HEK293T (cell line): Measurements from ENCODE around the gene CAVIN3.
A peak's percentile ranks its signal among the peaks of the same experiment; 100 is the strongest.

Experiments
- CTCF ChIA-PET: fragments of 350-600 bp; formaldehyde crosslinking; extraction: SDS; loops from one replicate; lab custom pipeline; 2021; ENCODE audit warnings: antibody characterized with exemption, inconsistent platforms; lab: Yijun Ruan, JAX
- POLR2A ChIA-PET: fragments of 350-600 bp; formaldehyde crosslinking; extraction: SDS; loops from one replicate; lab custom pipeline; 2020; ENCODE audit warnings: antibody characterized with exemption, inconsistent platforms; lab: Yijun Ruan, JAX
- DNase-seq: peaks from one replicate; pipeline ENCODE4 v3.0.0; 2012; ENCODE audit warnings: mixed read lengths; ENCODE audit errors: extremely low spot score
- ARNT ChIP-seq: fragments of 450-650 bp; IDR thresholded peaks from 2 replicates; pipeline ENCODE4 v1.6.1; 2017; ENCODE audit warnings: mild to moderate bottlenecking
- BHLHE40 ChIP-seq: fragments of 450-650 bp; IDR thresholded peaks from 2 replicates; pipeline ENCODE4 v1.6.1; 2016; ENCODE audit warnings: mild to moderate bottlenecking, moderate library complexity, borderline replicate concordance
- CTBP1 ChIP-seq: fragments of 450-650 bp; IDR thresholded peaks from 2 replicates; pipeline ENCODE4 v1.6.1; 2016; ENCODE audit warnings: borderline replicate concordance
- ELF4 ChIP-seq: fragments of 450-650 bp; IDR thresholded peaks from 2 replicates; pipeline ENCODE4 v1.6.1; 2017; ENCODE audit warnings: antibody characterized with exemption
- FOXA1 ChIP-seq: fragments of 450-650 bp; IDR thresholded peaks from 2 replicates; pipeline ENCODE4 v1.6.1; 2016; ENCODE audit warnings: mild to moderate bottlenecking
- FOXK2 ChIP-seq: fragments of 450-650 bp; IDR thresholded peaks from 2 replicates; pipeline ENCODE4 v1.6.1; 2016; ENCODE audit warnings: mild to moderate bottlenecking
- FOXM1 ChIP-seq: fragments of 450-650 bp; IDR thresholded peaks from 2 replicates; pipeline ENCODE4 v1.6.1; 2017; ENCODE audit warnings: mild to moderate bottlenecking, borderline replicate concordance
- HDGF ChIP-seq: fragments of 450-650 bp; IDR thresholded peaks from 2 replicates; pipeline ENCODE4 v1.6.1; 2017; ENCODE audit warnings: antibody characterized with exemption, borderline replicate concordance
- L3MBTL2 ChIP-seq: fragments of 450-650 bp; conservative IDR thresholded peaks from 2 replicates; pipeline ENCODE4 v1.6.1; 2016; ENCODE audit warnings: mild to moderate bottlenecking
- LEF1 ChIP-seq: fragments of 450-650 bp; IDR thresholded peaks from 2 replicates; pipeline ENCODE4 v1.6.1; 2017; ENCODE audit warnings: mild to moderate bottlenecking, borderline replicate concordance
- NFRKB ChIP-seq: fragments of 450-650 bp; IDR thresholded peaks from 2 replicates; pipeline ENCODE4 v1.6.1; 2016; ENCODE audit warnings: mild to moderate bottlenecking, moderate library complexity
- PKNOX1 ChIP-seq: fragments of 450-650 bp; IDR thresholded peaks from 2 replicates; pipeline ENCODE4 v1.6.1; 2016
- SP1 ChIP-seq: fragments of 450-650 bp; IDR thresholded peaks from 2 replicates; pipeline ENCODE4 v1.6.1; 2017
- SUZ12 ChIP-seq: fragments of 450-650 bp; IDR thresholded peaks from 2 replicates; pipeline ENCODE4 v1.6.1; 2016; ENCODE audit warnings: mild to moderate bottlenecking
- TARDBP ChIP-seq: fragments of 450-650 bp; IDR thresholded peaks from 2 replicates; pipeline ENCODE4 v1.6.1; 2016
- ZNF384 ChIP-seq: fragments of 450-650 bp; IDR thresholded peaks from 2 replicates; pipeline ENCODE4 v1.6.1; 2016

The CAVIN3 gene

GRCh38 chr11:6319704-6320410 lies 444 bp downstream of the CAVIN3 start:
- ChIA-PET CTCF (interaction anchor here (0.6 kb wide), 1 partner anchor 54 kb away, joined by 3 read pairs; no protein-coding TSS in a partner anchor), POLR2A (no interaction called here)
- no peak for TF ChIP-seq ARNT
- TF ChIP-seq LEF1, result no peak
- TF ChIP-seq ELF4, result no peak
- no peak for TF ChIP-seq HDGF
- no peak for TF ChIP-seq FOXA1
- no peak for TF ChIP-seq CTBP1
- no peak for DNase-seq

- ChIA-PET CTCF (no interaction called here), POLR2A (no interaction called here)
- DNase-seq, result no peak
- TF ChIP-seq FOXA1, result no peak
Observed at GRCh38 chr11:6319001-6319703, 1.1 kb downstream of the CAVIN3 start.

GRCh38 chr11:6318204-6318603 lies 2.1 kb downstream of the CAVIN3 start:
- ChIA-PET CTCF (interaction anchor here (0.6 to 0.8 kb wide), 3 partner anchors 12 to 1406 kb away, joined by 3 to 4 read pairs (median 4); no protein-coding TSS in a partner anchor), POLR2A (no interaction called here)
- TF ChIP-seq SUZ12 (no peak), SP1 (no peak), FOXM1 (no peak), ZNF384 (no peak)

DNA sequence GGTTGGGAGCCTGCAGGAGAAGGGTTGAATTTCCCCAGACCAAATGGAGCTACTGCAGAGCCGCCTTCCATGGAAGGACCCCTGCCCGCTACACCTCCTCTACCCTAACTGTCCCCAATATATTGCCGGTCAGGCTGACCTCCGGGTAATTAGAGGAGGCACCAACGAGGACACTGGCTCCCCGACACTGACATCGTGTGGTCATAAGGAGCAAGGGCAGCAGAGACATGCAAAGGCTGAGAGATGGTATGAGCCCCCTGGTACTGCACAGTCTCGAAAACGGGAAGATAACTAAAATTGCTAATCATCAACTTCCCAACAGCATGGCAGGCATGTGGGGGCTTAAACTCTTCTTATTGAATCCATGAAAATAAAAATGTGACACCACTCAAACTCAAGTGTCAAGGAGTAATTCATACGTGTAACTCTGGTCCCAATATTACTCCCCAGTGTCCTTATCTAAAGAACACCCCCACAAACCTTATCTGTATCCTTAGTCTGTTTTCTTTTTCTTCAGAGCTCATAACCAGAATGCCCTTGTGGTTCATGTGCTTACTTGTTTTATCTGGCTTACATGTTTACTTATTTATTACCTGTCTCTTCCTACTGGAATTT lies 4.4 kb downstream of the CAVIN3 start:
- ChIA-PET CTCF (interaction anchor here (0.5 to 2.0 kb wide), 6 partner anchors 10 to 66 kb away, joined by 4 to 8 read pairs (median 4); no protein-coding TSS in a partner anchor), POLR2A (no interaction called here)
- peak; percentile 79 for DNase-seq
- TF ChIP-seq SP1 (no peak), PKNOX1 (no peak), L3MBTL2 (no peak), LEF1 (no peak), HDGF (no peak), CTBP1 (no peak), ARNT (no peak), ELF4 (no peak), BHLHE40 (no peak), ZNF384 (no peak), FOXA1 (no peak), FOXM1 (no peak), FOXK2 (no peak), NFRKB (no peak)

More at GRCh38 chr11:6318204-6318603, 2.1 kb downstream of the CAVIN3 start:
- DNase-seq, result no peak

DNA sequence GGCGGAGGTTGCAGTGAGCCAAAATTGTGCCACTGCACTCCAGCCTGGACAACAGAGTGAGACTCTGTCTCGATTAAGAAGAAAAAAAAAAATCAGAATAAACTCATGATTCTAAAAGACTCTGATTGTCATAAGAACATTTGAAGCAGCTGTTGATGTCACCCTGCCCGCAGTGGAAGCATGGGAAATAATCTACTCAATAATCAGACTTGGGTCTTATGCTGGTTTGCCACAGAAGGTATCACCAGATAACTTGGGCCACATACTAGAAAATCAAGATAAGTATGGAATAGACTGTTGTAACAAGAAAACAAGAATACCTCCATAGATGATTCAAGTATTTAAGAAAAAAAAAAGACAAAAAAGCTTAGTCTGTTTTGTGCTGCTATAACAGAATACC lies 8.2 kb downstream of the CAVIN3 start:
- TF ChIP-seq NFRKB, result no peak
- TF ChIP-seq FOXA1, result no peak
- TF ChIP-seq TARDBP, result no peak
- no peak for TF ChIP-seq ARNT
- DNase-seq, result no peak
- ChIA-PET POLR2A (no interaction called here), CTCF (interaction anchor here (1.4 kb wide), 1 partner anchor 14 kb away, joined by 4 read pairs; no protein-coding TSS in a partner anchor)

- DNase-seq, result no peak
- TF ChIP-seq FOXM1, result no peak
- no peak for TF ChIP-seq NFRKB
- TF ChIP-seq FOXA1, result no peak
- no peak for TF ChIP-seq ELF4
- no peak for TF ChIP-seq ARNT
- TF ChIP-seq PKNOX1, result no peak
- no peak for TF ChIP-seq ZNF384
- POLR2A ChIA-PET, result interaction anchor here (0.7 kb wide), 1 partner anchor 164 kb away, joined by 3 read pairs; no protein-coding TSS in a partner anchor
- CTCF ChIA-PET, result interaction anchor here (2.2 kb wide), 1 partner anchor 55 kb away, joined by 6 read pairs; no protein-coding TSS in a partner anchor
Observed at GRCh38 chr11:6307876-6308275, 12.4 kb downstream of the CAVIN3 start.

GRCh38 chr11:6305297-6305696 lies 15.0 kb downstream of the CAVIN3 start:
- TF ChIP-seq SUZ12 (no peak), CTBP1 (no peak)
- POLR2A ChIA-PET, result no interaction called here
- DNase-seq, result no peak
- CTCF ChIA-PET, result interaction anchor here (1.2 to 1.7 kb wide), 3 partner anchors 10 to 58 kb away, joined by 4 to 5 read pairs (median 4); no protein-coding TSS in a partner anchor
